ENCODE data around the gene INAFM2. TPM values are rescaled to one million over a fixed set of nuclear protein-coding genes. Genes with fewer than 3 reads are reported as not detected.

Gene INAFM2
- total RNA-seq, 1 experiment from 2014 or later: 8.8 TPM

- ChIA-PET POLR2A (interaction anchor here (0.7 kb wide), 1 partner anchor 56 kb away, joined by 3 read pairs; no protein-coding TSS in a partner anchor), RAD21 (ENCODE audit: low non-redundant PET in 1 of 2, low total read pairs in 2 of 2, uncharacterized antibody in 2 of 2, unreplicated experiment in 2 of 2) (no interaction called here), CTCF (interaction anchor here (3.4 to 5.6 kb wide), 4 partner anchors 30 to 141 kb away, joined by 31 to 134 read pairs (median 44); partner anchors contain the start of genes CCDC9B and PLCB2)
- no peak overlapping the region; the same call in 1 of the 2 replicates for H3K27ac ChIP-seq (ENCODE audit: low read depth, low read length)
- BruUV-seq (replicated peaks): no TSS peak
- no peak overlapping the region for H3K9ac ChIP-seq (ENCODE audit: low read length)
- H3K27me3 ChIP-seq (ENCODE audit: insufficient read depth, low read length): no peaks in the 10 kb centered on the region
- TF ChIP-seq SIN3A (IDR thresholded peaks at IDR 0.05; ENCODE audit: low read depth) (no peak), ELF1 (IDR thresholded peaks at IDR 0.05; ENCODE audit: borderline replicate concordance, low read depth) (no peak), ZFX (IDR thresholded peaks at IDR 0.05) (no peak), CBX3 (IDR thresholded peaks at IDR 0.05; ENCODE audit: low read depth) (no peak), FOSL1 (IDR thresholded peaks at IDR 0.05; ENCODE audit: low read depth) (no peak), JUND (IDR thresholded peaks at IDR 0.05) (no peak), RAD21 (IDR thresholded peaks at IDR 0.05; ENCODE audit: low read depth) (no peak), CTCF (IDR thresholded peaks at IDR 0.05 in 2 of 3, conservative IDR thresholded peaks at IDR 0.05 in 1 of 3; ENCODE audit: borderline replicate concordance in 1 of 3, insufficient read depth in 1 of 3, low read depth in 2 of 3, low read length in 2 of 3) (no peak), EZH2phosphoT487 (IDR thresholded peaks at IDR 0.05; ENCODE audit: borderline replicate concordance) (no peak), SP1 (IDR thresholded peaks at IDR 0.05; ENCODE audit: low read depth) (no peak), POLR2A (IDR thresholded peaks at IDR 0.05; ENCODE audit: borderline replicate concordance, extremely low read depth, insufficient read depth, insufficient read length) (no peak), MAX (IDR thresholded peaks at IDR 0.05) (no peak), ZBTB33 (IDR thresholded peaks at IDR 0.05; ENCODE audit: extremely low read depth, insufficient replicate concordance, low read length) (no peak), REST (IDR thresholded peaks at IDR 0.05; ENCODE audit: low read depth) (no peak), EZH2 (IDR thresholded peaks at IDR 0.05) (no peak), CEBPB (IDR thresholded peaks at IDR 0.05; ENCODE audit: low read depth) (no peak), ZNF274 (IDR thresholded peaks at IDR 0.05; ENCODE audit: low read depth, low read length) (no peak), POLR2AphosphoS5 (IDR thresholded peaks at IDR 0.05; ENCODE audit: low read depth, low read length) (no peak), YY1 (IDR thresholded peaks at IDR 0.05; ENCODE audit: extremely low read depth, insufficient replicate concordance, low read depth, low read length) (no peak)
- no peak overlapping the region for H2AFZ ChIP-seq (ENCODE audit: low read depth, low read length, poor library complexity, severe bottlenecking)
- no peaks in the 10 kb centered on the region for H4K20me1 ChIP-seq (ENCODE audit: insufficient read depth)
- DNase-seq (ENCODE audit: low read depth, low spot score): no peak
- H3K36me3 ChIP-seq (ENCODE audit: control insufficient read depth in 1 of 2, insufficient read depth in 2 of 2, low read length in 2 of 2): no peaks in the 10 kb centered on the region; a peak in 1 of 4 replicates
- no peak overlapping the region for H3K4me3 ChIP-seq (replicated peaks in 1 of 2; ENCODE audit: low read depth in 1 of 2, low read length in 2 of 2)
- H3K9me3 ChIP-seq (ENCODE audit: control insufficient read depth in 1 of 2, insufficient read depth in 1 of 2, low read depth in 1 of 2, low read length in 2 of 2): no peaks in the 10 kb centered on the region
- H3K79me2 ChIP-seq (ENCODE audit: insufficient read depth, low read length): no peaks in the 10 kb centered on the region
- H3K4me2 ChIP-seq (ENCODE audit: low read length): no peak overlapping the region
- ATAC-seq: no peak
- H3K4me1 ChIP-seq (ENCODE audit: control insufficient read depth in 1 of 2, insufficient read depth in 2 of 2, low read length in 2 of 2): peaks cover 14 to 36% of the 10 kb centered on the region in 2 experiments
- no peaks in the 10 kb centered on the region for H3K9me2 ChIP-seq (ENCODE audit: insufficient read depth)
- intact Hi-C loops (cut with micrococcal nuclease): no loop called here
Observed at GRCh38 chr15:40281057-40281800, 42.3 kb upstream of the INAFM2 start.

Measured in HCT116 (cell line).